Stimulated activated CD8-positive, alpha-beta memory T cell treated with anti-CD3 and anti-CD28 coated beads, Interleukin-15, amount 100 ng/mL, for 48 hours (primary cell): ENCODE measurements around the gene SLAMF8.

ENCODE experiments used
- DNase-seq, 2 donors: peaks; one replicate each; pipeline ENCODE4 v3.0.0-alpha.2; 2020; ENCODE audit warnings: low read depth in 2 of 2

SLAMF8 gene

DNA sequence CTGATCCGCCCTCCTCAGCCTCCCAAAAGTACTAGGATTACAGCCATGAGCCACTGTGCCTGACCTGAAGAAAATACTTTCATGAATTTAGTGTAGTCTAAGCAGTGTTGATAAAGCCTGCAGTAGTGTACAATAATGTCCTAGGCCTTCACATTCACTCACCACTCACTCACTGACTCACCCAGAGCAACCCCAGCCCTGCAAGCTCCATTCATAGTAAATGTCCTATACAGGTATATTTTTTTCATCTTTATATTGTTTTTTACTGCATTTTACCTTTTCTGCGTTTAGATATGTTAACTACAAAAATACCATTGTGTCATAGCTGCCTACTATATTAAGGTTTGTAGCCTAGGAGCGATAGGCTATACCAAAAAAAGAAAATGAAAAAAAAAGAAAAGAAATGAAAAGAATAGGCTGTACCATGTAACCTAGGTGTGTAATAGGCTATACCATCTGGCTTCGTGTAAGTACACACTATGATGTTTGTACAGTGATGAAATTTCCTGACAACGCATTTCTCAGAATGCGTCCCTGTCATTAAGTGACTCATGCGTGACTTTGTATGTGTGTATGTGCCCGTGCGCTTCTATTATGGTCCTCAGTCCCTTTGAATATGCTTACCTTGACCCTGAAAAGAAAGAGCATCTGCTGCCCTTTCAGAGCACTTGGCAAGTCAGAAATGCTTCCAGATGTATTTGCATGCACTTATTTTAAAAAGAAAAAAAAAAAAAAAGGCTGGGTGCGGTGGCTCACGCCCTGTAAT lies 9.2 kb upstream of the SLAMF8 start:
- DNase-seq: no peak

DNA sequence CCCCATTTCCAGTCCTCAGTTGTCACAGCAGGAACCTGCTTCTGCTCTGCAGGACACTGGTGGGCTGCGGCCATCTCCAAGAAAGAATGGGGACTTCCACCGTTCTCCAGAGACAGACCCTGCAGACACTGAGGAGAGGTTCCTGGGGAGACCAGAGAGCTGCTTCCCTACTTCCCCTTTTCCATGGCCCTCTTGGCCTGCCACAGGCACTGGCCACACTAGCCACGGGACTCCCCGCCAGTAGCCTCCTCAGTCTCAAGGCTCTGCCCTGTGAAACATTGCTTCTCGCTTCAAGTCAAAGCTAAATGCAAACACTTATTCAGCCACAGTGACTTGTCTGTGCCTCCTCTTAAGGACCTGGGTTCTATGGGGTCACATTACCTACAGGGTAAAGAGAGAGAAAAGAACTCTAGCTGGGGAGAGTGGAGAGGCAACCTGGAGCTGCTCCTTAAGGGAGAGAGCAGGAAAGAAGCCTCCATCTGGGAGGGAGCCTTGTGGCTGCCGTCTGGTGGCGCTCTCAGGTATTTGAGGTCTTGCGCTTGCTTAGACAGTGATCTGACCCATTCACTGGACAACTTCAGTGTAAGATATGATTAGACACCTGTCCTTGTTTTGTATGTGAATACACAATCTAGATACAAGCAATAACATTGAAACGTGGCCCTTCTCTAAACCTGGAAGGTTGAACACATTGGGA lies 5.4 kb upstream of the SLAMF8 start:
- DNase-seq: no peak

GRCh38 chr1:159823406-159823805 lies 3.3 kb upstream of the SLAMF8 start:
- no peak for DNase-seq

GRCh38 chr1:159825564-159825963 lies 1.1 kb upstream of the SLAMF8 start:
- DNase-seq: no peak

GRCh38 chr1:159827102-159827490 lies 423 bp downstream of the SLAMF8 start:
- no peak for DNase-seq

DNA sequence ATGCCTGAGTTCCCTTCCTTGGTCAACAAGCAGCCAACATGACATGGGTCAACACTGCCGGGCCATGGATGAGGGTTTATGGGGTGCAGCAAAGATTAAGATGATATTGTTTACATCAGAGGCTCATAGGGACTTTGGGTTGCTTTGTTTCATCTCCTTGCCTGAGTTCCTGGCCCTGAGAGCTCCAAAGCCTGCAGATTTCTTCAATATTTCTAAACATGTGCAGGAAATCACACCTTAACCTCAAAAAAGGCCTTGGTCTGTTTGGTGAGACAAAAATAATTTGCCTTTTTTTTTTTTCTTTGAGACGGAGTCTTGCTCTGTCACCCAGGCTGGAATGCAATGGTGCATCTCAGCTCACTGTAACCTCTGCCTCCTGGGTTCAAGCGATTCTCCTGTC lies 876 bp downstream of the SLAMF8 start:
- DNase-seq: no peak

GRCh38 chr1:159828176-159828575 lies 1.5 kb downstream of the SLAMF8 start:
- DNase-seq: no peak

DNA sequence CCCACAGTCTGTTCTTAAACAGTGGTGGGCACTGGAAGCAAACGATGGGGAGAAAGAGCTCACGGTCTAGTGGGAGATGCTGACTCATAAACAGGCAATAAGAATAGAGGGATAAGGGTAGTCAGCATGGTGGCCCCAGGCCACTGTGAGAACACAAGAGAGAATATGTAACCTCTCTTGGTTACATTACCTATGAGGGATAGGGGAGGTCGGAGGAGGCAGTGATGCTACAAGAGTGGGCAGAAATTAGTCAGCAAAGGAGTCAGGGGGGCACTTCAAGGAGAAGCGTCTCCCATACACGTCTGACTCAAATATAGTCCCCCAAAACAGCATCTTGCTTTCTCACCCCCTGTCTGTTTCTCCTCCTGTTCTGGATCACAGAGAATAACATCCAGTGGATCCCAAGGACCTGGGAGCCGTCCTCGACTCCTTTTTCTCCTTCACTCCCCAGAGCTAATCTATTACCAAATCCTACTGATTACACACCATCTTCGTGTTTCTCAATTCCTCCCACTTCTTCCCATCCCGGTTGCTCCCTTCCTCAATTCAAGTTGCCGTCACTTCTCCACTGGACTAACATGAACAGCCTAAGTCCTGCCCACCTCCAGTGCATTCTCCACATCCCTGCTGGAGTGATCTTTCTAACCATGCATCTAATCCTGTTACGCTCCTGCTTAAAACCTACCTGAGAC lies 2.1 kb downstream of the SLAMF8 start:
- DNase-seq: no peak

GRCh38 chr1:159829273-159829634 lies 2.6 kb downstream of the SLAMF8 start:
- no peak for DNase-seq

GRCh38 chr1:159829822-159830465 lies 3.3 kb downstream of the SLAMF8 start:
- DNase-seq: no peak

- no peak for DNase-seq
Observed at GRCh38 chr1:159830722-159831121, 4.0 kb downstream of the SLAMF8 start.

GRCh38 chr1:159831412-159832141 lies 4.9 kb downstream of the SLAMF8 start:
- DNase-seq: no peak

GRCh38 chr1:159832309-159832708 lies 5.6 kb downstream of the SLAMF8 start:
- no peak for DNase-seq

DNA sequence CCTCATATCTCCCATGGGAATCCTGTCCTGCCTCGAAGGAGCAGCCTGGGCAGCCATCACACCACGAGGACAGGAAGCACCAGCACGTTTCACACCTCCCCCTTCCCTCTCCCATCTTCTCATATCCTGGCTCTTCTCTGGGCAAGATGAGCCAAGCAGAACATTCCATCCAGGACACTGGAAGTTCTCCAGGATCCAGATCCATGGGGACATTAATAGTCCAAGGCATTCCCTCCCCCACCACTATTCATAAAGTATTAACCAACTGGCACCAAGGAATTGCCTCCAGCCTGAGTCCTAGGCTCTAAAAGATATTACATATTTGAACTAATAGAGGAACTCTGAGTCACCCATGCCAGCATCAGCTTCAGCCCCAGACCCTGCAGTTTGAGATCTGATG lies 8.7 kb downstream of the SLAMF8 start:
- DNase-seq: no peak

- DNase-seq: no peak
Observed at GRCh38 chr1:159835862-159836525, 9.3 kb downstream of the SLAMF8 start.

GRCh38 chr1:159838715-159839114 lies 12.0 kb downstream of the SLAMF8 start:
- DNase-seq: no peak

- DNase-seq: no peak
Observed at GRCh38 chr1:159839116-159839849, 12.6 kb downstream of the SLAMF8 start.

DNA sequence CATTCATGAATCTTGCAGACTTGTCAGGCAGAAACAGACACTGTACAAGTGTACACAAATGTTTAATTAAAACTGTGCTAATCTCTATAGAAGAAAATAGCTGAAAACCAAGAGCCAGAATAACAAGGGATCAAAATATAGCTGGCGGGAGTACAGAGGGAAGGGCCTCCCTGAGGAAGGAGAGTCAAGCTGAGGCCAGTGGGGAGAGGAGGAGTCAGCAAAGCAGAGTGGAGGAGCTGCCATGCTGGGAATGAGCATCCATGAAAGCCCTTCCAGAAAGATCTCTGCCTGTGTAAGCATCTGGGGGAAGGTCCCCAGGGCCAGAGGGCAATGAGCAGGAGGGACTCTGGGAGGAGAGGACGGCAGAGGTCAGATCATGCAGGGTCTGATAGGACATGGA lies 15.1 kb downstream of the SLAMF8 start:
- DNase-seq: no peak

GRCh38 chr1:159843459-159843858 lies 16.8 kb downstream of the SLAMF8 start:
- no peak for DNase-seq
